Activated CD4-positive, alpha-beta T cell treated with anti-CD3 and anti-CD28 coated beads for 4 hours (primary cell): ENCODE data around the gene WAC.

Experiments
- DNase-seq, 2 donors: peaks; one replicate each; pipeline ENCODE4 v3.0.0-alpha.2; 2020

WAC gene

DNA sequence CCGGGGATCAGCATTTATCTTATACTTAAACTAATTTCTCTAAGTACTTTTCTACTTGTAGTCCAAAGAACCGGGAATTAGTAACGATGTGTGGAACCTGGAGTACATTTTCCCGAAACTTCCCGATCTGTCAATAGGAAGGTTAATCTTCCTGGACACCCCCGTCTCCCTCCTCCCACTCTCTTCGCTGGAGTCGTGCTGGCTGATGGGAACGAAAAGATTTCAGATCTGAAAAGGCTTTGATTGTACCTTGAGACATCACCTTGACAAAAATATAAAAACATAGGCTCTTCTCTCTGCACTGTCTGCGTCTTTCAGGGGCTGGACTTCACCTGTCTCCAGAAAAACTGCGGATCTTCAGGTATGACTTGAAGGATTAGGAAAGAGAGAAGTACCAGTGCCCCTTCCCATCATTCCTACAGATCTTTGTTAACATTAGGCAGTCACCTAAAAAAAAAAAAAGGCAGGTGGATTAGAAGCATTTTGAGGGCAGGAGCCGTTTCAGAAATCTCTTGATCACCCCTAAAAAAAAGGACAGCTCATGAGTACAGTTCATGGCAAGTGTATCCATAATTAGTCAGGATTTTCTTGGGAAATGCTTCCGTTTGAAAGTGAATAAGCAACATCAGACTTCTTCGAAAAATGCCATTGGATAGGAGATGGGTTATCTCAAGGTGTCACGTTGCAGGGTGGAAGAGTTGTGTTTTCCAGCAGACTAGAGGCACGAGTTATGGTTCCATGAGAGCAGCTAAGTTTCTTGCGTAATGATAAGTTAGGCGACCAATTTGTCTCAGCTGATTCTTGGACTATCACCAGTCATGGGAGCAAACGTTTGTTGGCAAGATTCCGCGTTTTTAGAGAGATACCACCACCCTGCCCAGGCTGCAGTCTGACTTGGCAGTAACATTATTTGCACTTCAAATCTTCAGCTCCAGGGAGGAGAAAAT, 136.6 kb downstream of the WAC start:
- DNase-seq, result no peak
